IMR-90 (cell line): ENCODE measurements around the gene SELENOO. TPM values are rescaled to one million over a fixed set of nuclear protein-coding genes. Genes with fewer than 3 reads are reported as not detected.
A peak's percentile ranks its signal among the peaks of the same experiment; 100 is the strongest.

Experiments
- ATAC-seq: fragments of 200-7000 bp; cut with Tn5 transposase; 2 replicates; pipeline ENCODE4 v1.9.1; 2020; ENCODE audit warnings: low read depth, mild to moderate bottlenecking, moderate library complexity
- BruUV-seq: library from RNA; stranded (reverse); fragments of 400-500 nt; replicated peaks from 2 replicates; lab custom pipeline; 2021; lab: Mats Ljungman, UMichigan
- CTCF ChIA-PET: fragments of 300-600 bp; formaldehyde crosslinking; extraction: SDS; loops from one replicate; lab custom pipeline; 2021; ENCODE audit warnings: antibody characterized with exemption; lab: Yijun Ruan, JAX
- POLR2A ChIA-PET: fragments of 300-600 bp; sonication (Branson Sonifier 250); formaldehyde crosslinking; loops from one replicate; lab custom pipeline; 2022; ENCODE audit warnings: antibody characterized with exemption; ENCODE audit not compliant: unreplicated experiment; lab: Charles Lee
- DNase-seq: peaks from one replicate; pipeline ENCODE4 v3.0.0; 2013
- H2AFZ ChIP-seq: replicated peaks from 2 replicates; pipeline ENCODE3; 2013; ENCODE audit warnings: low read length, mild to moderate bottlenecking; ENCODE audit not compliant: poor library complexity
- H2AK5ac ChIP-seq: 2 replicates; pipeline ENCODE4 v1.6.1; 2013; ENCODE audit warnings: low read depth, low read length, inconsistent platforms
- H2AK9ac ChIP-seq: replicated peaks from 2 replicates; pipeline ENCODE3; 2013; ENCODE audit warnings: mild to moderate bottlenecking, low read depth, low read length, moderate library complexity; ENCODE audit not compliant: poor library complexity
- H2BK120ac ChIP-seq: 2 replicates; pipeline ENCODE4 v1.6.1; 2013; ENCODE audit warnings: low read depth, low read length, inconsistent platforms
- H2BK15ac ChIP-seq: 3 replicates; pipeline ENCODE4 v1.6.1; 2013; ENCODE audit warnings: low read depth, low read length, inconsistent platforms
- H2BK20ac ChIP-seq: 2 replicates; pipeline ENCODE4 v1.6.1; 2013; ENCODE audit warnings: low read depth, mild to moderate bottlenecking, inconsistent platforms, low read length, moderate library complexity
- H2BK5ac ChIP-seq: 2 replicates; pipeline ENCODE4 v1.6.1; 2013; ENCODE audit warnings: mild to moderate bottlenecking, low read depth, low read length, inconsistent platforms; ENCODE audit not compliant: poor library complexity, severe bottlenecking
- H3K14ac ChIP-seq: replicated peaks from 2 replicates; pipeline ENCODE4 v1.6.1; 2013; ENCODE audit warnings: low read depth, low read length, inconsistent platforms
- H3K18ac ChIP-seq: 2 replicates; pipeline ENCODE4 v1.6.1; 2013; ENCODE audit warnings: low read depth, low read length, control low read depth
- H3K23ac ChIP-seq: 2 replicates; pipeline ENCODE4 v1.6.1; 2013; ENCODE audit warnings: low read depth, low read length, inconsistent platforms
- H3K27ac ChIP-seq: 2 replicates; pipeline ENCODE4 v1.5.1; 2013; ENCODE audit warnings: mild to moderate bottlenecking, control low read depth, low read length; ENCODE audit not compliant: insufficient read depth
- H3K27me3 ChIP-seq: 2 replicates; pipeline ENCODE4 v1.6.1; 2013; ENCODE audit warnings: low read length; ENCODE audit not compliant: control insufficient read depth, insufficient read depth
- H3K36me3 ChIP-seq: 2 replicates; pipeline ENCODE4 v1.6.1; 2013; ENCODE audit warnings: low read length, mixed read lengths; ENCODE audit not compliant: control insufficient read depth, insufficient read depth
- H3K4ac ChIP-seq: 2 replicates; pipeline ENCODE4 v1.6.1; 2013; ENCODE audit warnings: low read depth, low read length, inconsistent platforms
- H3K4me1 ChIP-seq: 2 replicates; pipeline ENCODE4 v1.6.1; 2013; ENCODE audit warnings: low read length, mixed read lengths; ENCODE audit not compliant: control insufficient read depth, insufficient read depth
- H3K4me2 ChIP-seq: 2 replicates; pipeline ENCODE4 v1.6.1; 2013; ENCODE audit warnings: low read depth, mild to moderate bottlenecking, control low read depth, low read length, moderate library complexity
- H3K4me3 ChIP-seq: 2 replicates; pipeline ENCODE4 v1.5.1; 2013; ENCODE audit warnings: low read depth, mild to moderate bottlenecking, control low read depth, low read length, moderate library complexity; ENCODE audit not compliant: insufficient read depth
- H3K56ac ChIP-seq: 2 replicates; pipeline ENCODE4 v1.6.1; 2013; ENCODE audit warnings: low read length, inconsistent platforms; ENCODE audit not compliant: insufficient read depth; ENCODE audit errors: extremely low read depth
- H3K79me1 ChIP-seq, 2 experiments: 2 replicates each; pipeline ENCODE4 v1.6.1; 2013; ENCODE audit warnings: low read length in 2 of 2, inconsistent platforms in 1 of 2, low read depth in 1 of 2
- H3K9ac ChIP-seq: 2 replicates; pipeline ENCODE4 v1.6.1; 2013; ENCODE audit warnings: low read depth, low read length, control low read depth
- H3K9me1 ChIP-seq: 2 replicates; pipeline ENCODE4 v1.6.1; 2013; ENCODE audit warnings: low read length, inconsistent platforms; ENCODE audit not compliant: insufficient read depth
- H3K9me3 ChIP-seq: 2 replicates; pipeline ENCODE4 v1.6.1; 2013; ENCODE audit warnings: low read length; ENCODE audit not compliant: control insufficient read depth, insufficient read depth
- H4K20me1 ChIP-seq: 2 replicates; pipeline ENCODE4 v1.6.1; 2013; ENCODE audit warnings: low read length, inconsistent platforms; ENCODE audit not compliant: insufficient read depth
- H4K5ac ChIP-seq: 2 replicates; pipeline ENCODE4 v1.6.1; 2013; ENCODE audit warnings: mild to moderate bottlenecking, low read depth, low read length, control low read depth
- H4K8ac ChIP-seq, 2 experiments: 2 replicates each; pipeline ENCODE4 v1.6.1; 2013; ENCODE audit warnings: low read depth in 2 of 2, low read length in 2 of 2, control low read depth in 1 of 2, inconsistent platforms in 1 of 2
- H4K91ac ChIP-seq: 2 replicates; pipeline ENCODE4 v1.6.1; 2013; ENCODE audit warnings: low read depth, low read length, inconsistent platforms; ENCODE audit not compliant: insufficient read depth
- BHLHE40 ChIP-seq: fragments of 150-350 bp; IDR thresholded peaks from 2 replicates; pipeline ENCODE4 v1.6.1; 2016; ENCODE audit warnings: mild to moderate bottlenecking, low read depth, low read length
- CHD1 ChIP-seq: IDR thresholded peaks from 2 replicates; pipeline ENCODE4 v1.6.1; 2012; ENCODE audit warnings: low read depth, low read length, improper control_type of control experiment
- FOS ChIP-seq: fragments of 150-350 bp; IDR thresholded peaks from 2 replicates; pipeline ENCODE4 v1.6.1; 2016; ENCODE audit warnings: low read depth, low read length
- MAFK ChIP-seq: IDR thresholded peaks from 2 replicates; pipeline ENCODE4 v1.6.1; 2012; ENCODE audit warnings: low read depth, low read length, improper control_type of control experiment
- MAZ ChIP-seq: IDR thresholded peaks from 2 replicates; pipeline ENCODE4 v1.6.1; 2012; ENCODE audit warnings: low read depth, mild to moderate bottlenecking, low read length, improper control_type of control experiment, moderate library complexity, borderline replicate concordance
- MXI1 ChIP-seq: IDR thresholded peaks from 2 replicates; pipeline ENCODE4 v1.6.1; 2012; ENCODE audit warnings: low read depth, mild to moderate bottlenecking, low read length, moderate library complexity, borderline replicate concordance
- NFE2L2 ChIP-seq: fragments of 150-350 bp; IDR thresholded peaks from 2 replicates; pipeline ENCODE4 v1.6.1; 2016; ENCODE audit warnings: low read depth, mild to moderate bottlenecking, low read length
- POLR2A ChIP-seq: IDR thresholded peaks from 2 replicates; pipeline ENCODE4 v1.6.1; 2012; ENCODE audit warnings: mild to moderate bottlenecking, low read depth, low read length
- RCOR1 ChIP-seq: IDR thresholded peaks from 2 replicates; pipeline ENCODE4 v1.6.1; 2012; ENCODE audit warnings: mild to moderate bottlenecking, low read length, improper control_type of control experiment; ENCODE audit not compliant: insufficient replicate concordance
- RFX5 ChIP-seq: IDR thresholded peaks from 2 replicates; pipeline ENCODE4 v1.8.0; 2012; ENCODE audit warnings: low read depth, mild to moderate bottlenecking, low read length, moderate library complexity
- WGBS, 2 experiments: methylation state at CpG; one replicate each; pipeline versions ENCODE4 v1.1.5 to v1.1.7; 2013; ENCODE audit warnings: missing lambda C conversion rate in 2 of 2; ENCODE audit not compliant: insufficient read length in 1 of 2; ENCODE audit errors: extremely low coverage in 2 of 2; 5-methylcytosine and 5-hydroxymethylcytosine counted together
- dilution Hi-C: fragments of 300-500 bp; cut with HindIII; formaldehyde crosslinking; loops from one replicate; pipeline ENCODE4 v1.14.3; 2018; ENCODE audit warnings: low sequenced_read_pairs; ENCODE audit not compliant: unreplicated experiment
- in situ Hi-C: fragments of 300-500 bp; cut with MboI; formaldehyde crosslinking; loops from 3 replicates; pipeline ENCODE4 v1.14.3; 2019; ENCODE audit warnings: low sequenced_read_pairs, inconsistent platforms, mixed read lengths
- intact Hi-C: fragments of 100-400 bp; cut with micrococcal nuclease; formaldehyde crosslinking; loops from 2 replicates; pipeline ENCODE4 v1.10.0; 2022
- polyA plus RNA-seq, 3 experiments: library from polyadenylated mRNA; depleted of rRNA; stranded (reverse); fragments of >200 nt; gene quantifications; 2 replicates each; pipeline ENCODE4 v1.2.3, GENCODE V29; 2012; ENCODE audit warnings: low replicate concordance in 1 of 3
- total RNA-seq: library from RNA; depleted of rRNA; stranded (reverse); fragments of >200 nt; gene quantifications from 2 replicates; pipeline ENCODE4 v1.2.3, GENCODE V29; 2012
- TF ChIP-seq, protein P1 (sequence below): fragments of 150-350 bp; IDR thresholded peaks from 2 replicates; pipeline ENCODE4 v1.6.1; 2016; ENCODE audit warnings: low read depth, mild to moderate bottlenecking, low read length, moderate library complexity, borderline replicate concordance

The SELENOO gene
- total and polyA plus RNA-seq, 2 of the 4 experiments (the other 2 are of a cell fraction), result 10.4 to 21.4 TPM

DNA sequence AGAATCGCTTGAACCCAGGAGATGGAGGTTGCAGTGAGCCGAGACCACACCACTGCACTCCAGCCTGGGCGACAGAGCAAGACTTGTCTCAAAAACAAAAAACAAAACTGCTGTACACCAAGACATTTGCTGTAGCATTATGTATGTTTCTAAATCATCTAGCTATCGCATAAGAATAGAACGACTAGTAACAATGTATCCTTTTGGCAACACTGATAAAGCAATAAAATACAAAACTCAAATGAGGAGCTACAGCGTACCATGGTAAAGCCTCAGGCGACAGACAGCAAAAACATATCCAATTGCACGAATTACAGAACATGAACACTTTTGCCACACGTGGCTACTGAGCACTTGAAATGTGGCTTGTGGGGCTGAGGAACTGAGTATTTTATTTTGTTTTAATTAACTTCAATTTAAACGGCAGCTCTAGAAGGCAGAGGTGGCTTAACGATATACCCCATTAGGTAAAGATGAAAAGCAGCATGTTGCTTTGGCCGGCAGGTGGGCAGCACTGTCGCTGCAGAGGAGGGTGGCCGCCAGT is 41.7 kb downstream of the SELENOO start:
- H3K56ac ChIP-seq, result no peak overlapping the region
- dilution Hi-C loops (no loop called here), intact Hi-C loops (loop anchor here (2.0 kb wide), 1 partner anchor 256 kb away; no protein-coding TSS in a partner anchor), in situ Hi-C loops (no loop called here)
- POLR2A ChIA-PET, result no interaction called here
- ATAC-seq, result no peak
- H2BK5ac ChIP-seq, result no peak overlapping the region
- no peak overlapping the region for H4K5ac ChIP-seq
- H3K27ac ChIP-seq, result no peak overlapping the region
- peak overlapping the region; percentile 31 for H3K4me3 ChIP-seq
- no TSS peak for BruUV-seq
- no peak overlapping the region for H3K23ac ChIP-seq
- peak overlapping the region; percentile 83 for H3K4me2 ChIP-seq
- H3K4me1 ChIP-seq, result peaks cover 5% of the 10 kb centered on the region
- H3K14ac ChIP-seq, result no peak overlapping the region
- no peak for DNase-seq
- no peaks in the 10 kb centered on the region for H3K9me3 ChIP-seq
- peaks cover 25% of the 10 kb centered on the region for H3K36me3 ChIP-seq
- 0 out of 2 replicates have a peak overlapping the region, but pooled peaks have one; percentile 9 for H2AK5ac ChIP-seq
- 0 out of 2 replicates have a peak overlapping the region, but pooled peaks have one; percentile 36 for H3K9ac ChIP-seq
- CTCF ChIA-PET, result interaction anchor here (0.6 to 0.7 kb wide), 2 partner anchors 17 to 208 kb away, joined by 3 to 4 read pairs; no protein-coding TSS in a partner anchor
- H4K20me1 ChIP-seq, result peaks cover 41% of the 10 kb centered on the region
- no peak overlapping the region for H2BK20ac ChIP-seq
- no peak overlapping the region for H2BK15ac ChIP-seq
- H3K79me1 ChIP-seq, result peaks cover 15 to 66% of the 10 kb centered on the region in 2 experiments
- peak overlapping the region; percentile 88 for H2AK9ac ChIP-seq
- H2AFZ ChIP-seq, result no peak overlapping the region
- H4K8ac ChIP-seq, result no peak overlapping the region
- TF ChIP-seq FOS (no peak), MXI1 (no peak; the same call in 1 of the 2 replicates), CHD1 (no peak), BHLHE40 (no peak), RCOR1 (no peak), POLR2A (no peak), NFE2L2 (no peak), MAZ (no peak), RFX5 (no peak), MAFK (no peak)
- TF ChIP-seq, protein P1, sequence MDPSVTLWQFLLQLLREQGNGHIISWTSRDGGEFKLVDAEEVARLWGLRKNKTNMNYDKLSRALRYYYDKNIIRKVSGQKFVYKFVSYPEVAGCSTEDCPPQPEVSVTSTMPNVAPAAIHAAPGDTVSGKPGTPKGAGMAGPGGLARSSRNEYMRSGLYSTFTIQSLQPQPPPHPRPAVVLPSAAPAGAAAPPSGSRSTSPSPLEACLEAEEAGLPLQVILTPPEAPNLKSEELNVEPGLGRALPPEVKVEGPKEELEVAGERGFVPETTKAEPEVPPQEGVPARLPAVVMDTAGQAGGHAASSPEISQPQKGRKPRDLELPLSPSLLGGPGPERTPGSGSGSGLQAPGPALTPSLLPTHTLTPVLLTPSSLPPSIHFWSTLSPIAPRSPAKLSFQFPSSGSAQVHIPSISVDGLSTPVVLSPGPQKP, result no peak
- H2BK120ac ChIP-seq, result no peak overlapping the region
- H3K9me1 ChIP-seq, result no peaks in the 10 kb centered on the region
- WGBS, 2 experiments, result no CpG with 5 or more reads among the region's 14 CpGs
- H3K4ac ChIP-seq, result no peak overlapping the region
- H4K91ac ChIP-seq, result no peak overlapping the region
- H3K18ac ChIP-seq, result no peak overlapping the region
- no peaks in the 10 kb centered on the region for H3K27me3 ChIP-seq
